ENCODE measurements around the gene PHF12. TPM values are rescaled to one million over a fixed set of nuclear protein-coding genes. Genes with fewer than 3 reads are reported as not detected.

The PHF12 gene
- total RNA-seq, 1 experiment from 2014 or later = 29.1 TPM

GRCh38 chr17:28955408-28955807 lies 4.1 kb upstream of the PHF12 start:
- DNase-seq (ENCODE audit: low read depth) = no peak

- DNase-seq (ENCODE audit: low read depth) = no peak
These were observed 3.6 kb upstream of the PHF12 start for GRCh38 chr17:28954886-28955285.

- DNase-seq (ENCODE audit: low read depth) = peak; percentile 39
These were observed 2.3 kb upstream of the PHF12 start for GRCh38 chr17:28953444-28954118.

- peak; percentile 99 for DNase-seq (ENCODE audit: low read depth)
These were observed 965 bp upstream of the PHF12 start for GRCh38 chr17:28951991-28952975.

DNA sequence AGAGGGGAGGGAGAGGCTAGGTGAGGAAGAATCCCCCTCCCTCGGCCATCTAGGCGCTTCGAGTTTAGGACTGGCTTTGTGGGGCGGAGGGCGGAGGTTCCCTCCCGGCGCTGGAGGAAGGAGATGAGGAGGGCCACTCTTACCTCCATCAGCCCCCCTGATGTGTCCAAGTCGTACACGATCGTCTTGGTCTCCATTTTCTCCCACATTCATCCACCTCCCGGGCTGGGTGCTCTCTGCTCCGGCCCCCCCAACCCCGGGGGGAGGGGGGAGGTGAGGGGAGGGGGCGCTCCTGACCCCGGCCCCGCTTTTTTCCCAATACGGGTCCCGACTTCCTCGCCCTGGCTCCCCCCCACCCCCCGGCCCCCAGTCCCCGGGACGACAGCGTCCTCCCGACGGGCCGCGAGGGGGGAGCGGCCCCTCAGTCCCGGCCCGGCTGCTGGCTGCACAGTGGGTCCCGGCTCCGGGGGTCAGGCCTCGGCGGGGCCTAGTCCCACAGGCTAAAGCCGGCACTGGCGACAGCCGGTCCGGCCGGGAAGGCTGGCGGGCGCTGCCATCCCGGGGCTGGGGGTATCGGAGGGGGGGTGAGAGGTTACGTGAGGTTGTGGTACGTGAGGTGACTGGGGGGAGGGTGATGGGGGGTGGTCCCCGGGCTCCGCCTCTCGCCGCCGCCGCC lies 428 bp downstream of the PHF12 start:
- DNase-seq (ENCODE audit: low read depth) = no peak

GRCh38 chr17:28950017-28950751 lies 1.1 kb downstream of the PHF12 start:
- DNase-seq (ENCODE audit: low read depth) = peak; percentile 57

GRCh38 chr17:28949185-28950016 lies 1.9 kb downstream of the PHF12 start:
- peak; percentile 61 for DNase-seq (ENCODE audit: low read depth)

DNA sequence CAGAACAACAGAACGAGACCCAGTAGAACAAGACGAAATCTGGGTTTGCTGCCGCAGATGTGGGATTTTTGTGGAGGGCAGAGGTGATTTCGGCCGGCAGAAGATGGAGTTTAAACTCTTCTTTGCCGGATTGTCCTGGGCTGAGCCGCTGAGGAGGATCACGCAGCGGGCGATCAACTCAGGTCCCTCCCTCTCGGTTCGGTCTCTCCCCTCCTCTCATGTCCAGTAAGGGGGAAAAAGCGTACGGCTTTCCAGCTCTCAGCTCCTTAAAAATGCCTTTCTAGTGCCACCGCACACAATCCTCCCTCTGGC lies 2.5 kb downstream of the PHF12 start:
- no peak for DNase-seq (ENCODE audit: low read depth)

GRCh38 chr17:28948342-28948741 lies 3.0 kb downstream of the PHF12 start:
- DNase-seq (ENCODE audit: low read depth) = no peak

GRCh38 chr17:28947639-28948038 lies 3.7 kb downstream of the PHF12 start:
- no peak for DNase-seq (ENCODE audit: low read depth)

DNA sequence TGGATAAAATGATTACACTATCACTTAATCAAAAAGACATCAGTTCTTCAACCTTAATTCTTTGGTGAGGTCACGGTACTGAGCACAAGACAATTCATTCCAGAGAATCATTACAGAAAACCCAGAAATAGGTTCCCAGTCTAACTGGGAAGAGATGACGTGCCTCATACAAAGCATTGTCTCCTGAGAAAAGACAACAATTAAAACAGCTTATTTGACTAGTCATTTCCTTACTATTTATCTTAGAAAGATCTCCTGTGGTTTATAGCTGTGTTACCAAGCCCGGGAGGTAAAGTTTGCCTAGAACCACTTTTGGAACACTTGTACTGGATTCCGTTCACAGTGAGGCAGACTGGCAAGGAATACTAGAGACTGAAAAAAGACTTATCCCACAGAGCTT lies 5.1 kb downstream of the PHF12 start:
- peak; percentile 77 for DNase-seq (ENCODE audit: low read depth)

- no peak for DNase-seq (ENCODE audit: low read depth)
These were observed 6.2 kb downstream of the PHF12 start for GRCh38 chr17:28944862-28945741.

GRCh38 chr17:28944343-28944742 lies 7.0 kb downstream of the PHF12 start:
- DNase-seq (ENCODE audit: low read depth) = no peak

DNA sequence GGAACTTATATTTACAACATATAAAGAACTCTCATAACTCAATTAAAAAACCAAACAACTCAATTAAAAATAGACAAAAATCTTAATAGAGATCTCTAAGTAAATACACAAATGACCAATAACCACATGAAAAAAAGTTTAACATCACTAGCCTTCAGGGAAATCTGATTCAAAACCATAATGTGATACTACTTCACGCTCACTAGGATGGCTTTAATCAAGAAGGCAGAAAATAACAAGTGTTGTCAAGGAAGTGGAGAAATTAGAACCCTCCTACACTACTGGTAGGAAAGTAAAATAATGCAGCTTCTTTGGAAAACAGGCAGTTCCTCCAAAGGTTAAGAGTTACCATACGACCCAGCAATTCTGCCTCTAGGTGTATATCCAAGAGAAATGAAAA lies 8.4 kb downstream of the PHF12 start:
- DNase-seq (ENCODE audit: low read depth) = no peak

- no peak for DNase-seq (ENCODE audit: low read depth)
These were observed 10.1 kb downstream of the PHF12 start for GRCh38 chr17:28941251-28941650.

- DNase-seq (ENCODE audit: low read depth) = no peak
These were observed 10.6 kb downstream of the PHF12 start for GRCh38 chr17:28940675-28941074.

GRCh38 chr17:28940142-28940541 lies 11.2 kb downstream of the PHF12 start:
- no peak for DNase-seq (ENCODE audit: low read depth)

DNA sequence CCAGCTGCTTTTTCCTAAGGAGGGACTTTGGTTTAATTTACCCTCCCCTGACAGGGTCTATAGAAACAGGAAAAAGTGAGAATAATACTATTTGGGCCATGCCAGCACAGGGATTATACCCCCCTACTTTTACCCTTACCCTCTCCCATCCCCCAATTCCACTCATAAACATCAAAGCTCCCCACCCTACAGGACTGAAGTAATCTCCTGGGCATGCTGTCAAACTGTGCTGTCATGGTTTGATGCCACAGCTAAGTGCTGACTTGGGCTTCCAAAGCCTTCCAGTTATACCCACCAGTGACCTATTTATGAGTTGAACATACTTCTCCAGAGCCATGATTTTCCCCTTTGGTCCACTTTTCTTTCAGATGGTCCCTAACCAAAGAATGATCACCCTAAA lies 12.8 kb downstream of the PHF12 start:
- DNase-seq (ENCODE audit: low read depth) = no peak

- no peak for DNase-seq (ENCODE audit: low read depth)
These were observed 14.1 kb downstream of the PHF12 start for GRCh38 chr17:28937044-28937729.

Measured in Daoy (cell line).